ENCODE data around the gene TBCD. TPM values are rescaled to one million over a fixed set of nuclear protein-coding genes. Genes with fewer than 3 reads are reported as not detected.

TBCD gene
- total RNA-seq, 1 experiment from 2014 or later, result 129 TPM

- Histone ChIP-seq H3K23me2 (ENCODE audit: insufficient read length, low read depth, low read length, poor library complexity, severe bottlenecking) (no peaks in the 10 kb centered on the region), H3K4me1 (ENCODE audit: insufficient read depth, low read length) (no peaks in the 10 kb centered on the region), H3K4me2 (ENCODE audit: insufficient read depth, insufficient read length, low read length) (no peak overlapping the region), H3K18ac (ENCODE audit: insufficient read length, low read depth, low read length) (no peak overlapping the region), H2BK120ac (ENCODE audit: low read depth, low read length, poor library complexity, severe bottlenecking) (no peak overlapping the region), H4K20me1 (ENCODE audit: control insufficient read depth, insufficient read depth, insufficient read length) (no peaks in the 10 kb centered on the region), H2BK20ac (ENCODE audit: low read depth, low read length, poor library complexity, severe bottlenecking) (no peak overlapping the region), H3K9ac (ENCODE audit: extremely low read depth, insufficient read length, low read length) (no peak overlapping the region), H3T11ph (ENCODE audit: low read length) (no peak overlapping the region), H4K5ac (ENCODE audit: insufficient read length, low read depth, low read length) (no peak overlapping the region), H3K27me3 (ENCODE audit: insufficient read depth, low read length) (no peaks in the 10 kb centered on the region), H3K4ac (ENCODE audit: low read depth, low read length) (no peak overlapping the region), H2AK5ac (ENCODE audit: insufficient read length, low read length) (no peak overlapping the region), H3K79me1 (ENCODE audit: insufficient read depth, low read depth, low read length, poor library complexity, severe bottlenecking) (no peaks in the 10 kb centered on the region), H3K79me2 (ENCODE audit: insufficient read depth, low read length) (no peaks in the 10 kb centered on the region), H2BK15ac (ENCODE audit: low read depth, low read length) (no peak overlapping the region), H2AFZ (ENCODE audit: low read length) (no peak overlapping the region), H4K91ac (ENCODE audit: insufficient read length, low read depth, low read length) (no peak overlapping the region), H3K14ac (ENCODE audit: insufficient read depth, low read length) (no peak overlapping the region), H3K56ac (ENCODE audit: insufficient read length, low read depth, low read length) (no peak overlapping the region), H2BK12ac (ENCODE audit: insufficient read length, low read depth, low read length) (no peak overlapping the region), H3K27ac (ENCODE audit: insufficient read length, low read depth, low read length) (no peak overlapping the region), H3K9me3 (ENCODE audit: control insufficient read depth, low read depth, low read length) (no peaks in the 10 kb centered on the region), H2BK5ac (ENCODE audit: insufficient read length, low read length) (no peak overlapping the region), H3K23ac (ENCODE audit: insufficient read length, low read depth, low read length) (no peak overlapping the region), H4K8ac (replicated peaks; ENCODE audit: insufficient read length, low read depth, low read length) (no peak overlapping the region)
- H3K9me3 Mint-ChIP-seq, result no peaks in the 10 kb centered on the region
- no peak overlapping the region; a peak in 1 of 7 replicates for H3K27ac Mint-ChIP-seq
- H3K4me3 Mint-ChIP-seq, result no peak overlapping the region
- H3K27me3 Mint-ChIP-seq (ENCODE audit: low read depth), result no peaks in the 10 kb centered on the region
- peaks cover 0 to 6% of the 10 kb centered on the region in 2 experiments; a peak in 1 of 4 replicates for H3K4me1 Mint-ChIP-seq
- peaks cover 34 to 76% (median 76%) of the 10 kb centered on the region in 3 experiments for H3K36me3 Mint-ChIP-seq (ENCODE audit: insufficient read depth in 1 of 3, low read depth in 3 of 3)
- TF ChIP-seq, protein P1, sequence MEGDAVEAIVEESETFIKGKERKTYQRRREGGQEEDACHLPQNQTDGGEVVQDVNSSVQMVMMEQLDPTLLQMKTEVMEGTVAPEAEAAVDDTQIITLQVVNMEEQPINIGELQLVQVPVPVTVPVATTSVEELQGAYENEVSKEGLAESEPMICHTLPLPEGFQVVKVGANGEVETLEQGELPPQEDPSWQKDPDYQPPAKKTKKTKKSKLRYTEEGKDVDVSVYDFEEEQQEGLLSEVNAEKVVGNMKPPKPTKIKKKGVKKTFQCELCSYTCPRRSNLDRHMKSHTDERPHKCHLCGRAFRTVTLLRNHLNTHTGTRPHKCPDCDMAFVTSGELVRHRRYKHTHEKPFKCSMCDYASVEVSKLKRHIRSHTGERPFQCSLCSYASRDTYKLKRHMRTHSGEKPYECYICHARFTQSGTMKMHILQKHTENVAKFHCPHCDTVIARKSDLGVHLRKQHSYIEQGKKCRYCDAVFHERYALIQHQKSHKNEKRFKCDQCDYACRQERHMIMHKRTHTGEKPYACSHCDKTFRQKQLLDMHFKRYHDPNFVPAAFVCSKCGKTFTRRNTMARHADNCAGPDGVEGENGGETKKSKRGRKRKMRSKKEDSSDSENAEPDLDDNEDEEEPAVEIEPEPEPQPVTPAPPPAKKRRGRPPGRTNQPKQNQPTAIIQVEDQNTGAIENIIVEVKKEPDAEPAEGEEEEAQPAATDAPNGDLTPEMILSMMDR (conservative IDR thresholded peaks at IDR 0.05), result no peak
- no peak for DNase-seq
- WGBS (ENCODE audit: extremely low coverage, insufficient read length, low lambda C conversion rate), result no CpG with 5 or more reads among the region's 28 CpGs
Measured at GRCh38 chr17:82932518-82933310, 180.8 kb downstream of the TBCD start.
